Measurements from ENCODE around the gene SLC17A6.

Gene SLC17A6

DNA sequence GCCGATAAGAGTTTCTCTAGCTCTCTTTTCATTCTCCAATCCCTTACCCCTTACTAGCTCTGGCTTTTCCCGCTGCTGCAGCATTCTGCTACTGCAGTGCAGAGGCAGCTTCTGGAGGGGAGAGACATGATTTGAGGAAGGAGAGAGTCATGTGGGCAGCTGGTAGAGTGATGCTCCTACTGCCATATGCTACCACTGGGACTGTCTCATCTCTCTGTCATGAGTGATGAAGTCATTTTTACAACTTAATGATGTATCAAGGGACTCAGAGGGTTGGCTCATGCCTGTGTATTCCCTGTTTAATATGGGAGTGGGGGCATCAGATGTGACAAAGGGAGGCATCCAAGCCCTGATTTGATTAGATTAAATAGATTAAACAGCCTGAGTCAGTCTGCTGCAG, 11.3 kb downstream of the SLC17A6 start:
- no peak for DNase-seq (ENCODE audit: low read depth)
- TF ChIP-seq MYC (IDR thresholded peaks at IDR 0.05; ENCODE audit: low read depth, low read length) (no peak), POLR2A (IDR thresholded peaks at IDR 0.05; ENCODE audit: extremely low read depth, insufficient read length) (no peak)
- TF ChIP-seq, protein P1, sequence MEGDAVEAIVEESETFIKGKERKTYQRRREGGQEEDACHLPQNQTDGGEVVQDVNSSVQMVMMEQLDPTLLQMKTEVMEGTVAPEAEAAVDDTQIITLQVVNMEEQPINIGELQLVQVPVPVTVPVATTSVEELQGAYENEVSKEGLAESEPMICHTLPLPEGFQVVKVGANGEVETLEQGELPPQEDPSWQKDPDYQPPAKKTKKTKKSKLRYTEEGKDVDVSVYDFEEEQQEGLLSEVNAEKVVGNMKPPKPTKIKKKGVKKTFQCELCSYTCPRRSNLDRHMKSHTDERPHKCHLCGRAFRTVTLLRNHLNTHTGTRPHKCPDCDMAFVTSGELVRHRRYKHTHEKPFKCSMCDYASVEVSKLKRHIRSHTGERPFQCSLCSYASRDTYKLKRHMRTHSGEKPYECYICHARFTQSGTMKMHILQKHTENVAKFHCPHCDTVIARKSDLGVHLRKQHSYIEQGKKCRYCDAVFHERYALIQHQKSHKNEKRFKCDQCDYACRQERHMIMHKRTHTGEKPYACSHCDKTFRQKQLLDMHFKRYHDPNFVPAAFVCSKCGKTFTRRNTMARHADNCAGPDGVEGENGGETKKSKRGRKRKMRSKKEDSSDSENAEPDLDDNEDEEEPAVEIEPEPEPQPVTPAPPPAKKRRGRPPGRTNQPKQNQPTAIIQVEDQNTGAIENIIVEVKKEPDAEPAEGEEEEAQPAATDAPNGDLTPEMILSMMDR (IDR thresholded peaks at IDR 0.05; ENCODE audit: low read depth, low read length): no peak
- TF ChIP-seq, protein P2, sequence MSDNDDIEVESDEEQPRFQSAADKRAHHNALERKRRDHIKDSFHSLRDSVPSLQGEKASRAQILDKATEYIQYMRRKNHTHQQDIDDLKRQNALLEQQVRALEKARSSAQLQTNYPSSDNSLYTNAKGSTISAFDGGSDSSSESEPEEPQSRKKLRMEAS (IDR thresholded peaks at IDR 0.05; ENCODE audit: low read depth, low read length): no peak
- no peak overlapping the region for H3K4me3 ChIP-seq (ENCODE audit: low read depth, low read length)

- TF ChIP-seq, protein P1 (IDR thresholded peaks at IDR 0.05; ENCODE audit: low read depth, low read length): no peak
- no peak for TF ChIP-seq MYC (IDR thresholded peaks at IDR 0.05; ENCODE audit: low read depth, low read length)
- TF ChIP-seq POLR2A (IDR thresholded peaks at IDR 0.05; ENCODE audit: extremely low read depth, insufficient read length): no peak
- TF ChIP-seq, protein P2 (IDR thresholded peaks at IDR 0.05; ENCODE audit: low read depth, low read length): no peak
- no peak for DNase-seq (ENCODE audit: low read depth)
- H3K4me3 ChIP-seq (ENCODE audit: low read depth, low read length): no peak overlapping the region
Measured at GRCh38 chr11:22359295-22359694, 21.1 kb downstream of the SLC17A6 start.

GRCh38 chr11:22371160-22371559, 33.0 kb downstream of the SLC17A6 start:
- DNase-seq (ENCODE audit: low read depth): no peak
- TF ChIP-seq, protein P1 (IDR thresholded peaks at IDR 0.05; ENCODE audit: low read depth, low read length): no peak
- TF ChIP-seq, protein P2 (IDR thresholded peaks at IDR 0.05; ENCODE audit: low read depth, low read length): no peak
- TF ChIP-seq POLR2A (IDR thresholded peaks at IDR 0.05; ENCODE audit: extremely low read depth, insufficient read length) (no peak), MYC (IDR thresholded peaks at IDR 0.05; ENCODE audit: low read depth, low read length) (no peak)
- no peak overlapping the region for H3K4me3 ChIP-seq (ENCODE audit: low read depth, low read length)

GRCh38 chr11:22387126-22387525, 48.9 kb downstream of the SLC17A6 start:
- no peak overlapping the region for H3K4me3 ChIP-seq (ENCODE audit: low read depth, low read length)
- DNase-seq (ENCODE audit: low read depth): no peak
- no peak for TF ChIP-seq MYC (IDR thresholded peaks at IDR 0.05; ENCODE audit: low read depth, low read length)
- TF ChIP-seq, protein P2 (IDR thresholded peaks at IDR 0.05; ENCODE audit: low read depth, low read length): no peak

- no peak overlapping the region for H3K4me3 ChIP-seq (ENCODE audit: low read depth, low read length)
- TF ChIP-seq POLR2A (IDR thresholded peaks at IDR 0.05; ENCODE audit: extremely low read depth, insufficient read length) (no peak), MYC (IDR thresholded peaks at IDR 0.05; ENCODE audit: low read depth, low read length) (no peak)
- TF ChIP-seq, protein P1 (IDR thresholded peaks at IDR 0.05; ENCODE audit: low read depth, low read length): no peak
- TF ChIP-seq, protein P2 (IDR thresholded peaks at IDR 0.05; ENCODE audit: low read depth, low read length): no peak
- no peak for DNase-seq (ENCODE audit: low read depth)
Measured at GRCh38 chr11:22389526-22390282, 51.5 kb downstream of the SLC17A6 start.

DNA sequence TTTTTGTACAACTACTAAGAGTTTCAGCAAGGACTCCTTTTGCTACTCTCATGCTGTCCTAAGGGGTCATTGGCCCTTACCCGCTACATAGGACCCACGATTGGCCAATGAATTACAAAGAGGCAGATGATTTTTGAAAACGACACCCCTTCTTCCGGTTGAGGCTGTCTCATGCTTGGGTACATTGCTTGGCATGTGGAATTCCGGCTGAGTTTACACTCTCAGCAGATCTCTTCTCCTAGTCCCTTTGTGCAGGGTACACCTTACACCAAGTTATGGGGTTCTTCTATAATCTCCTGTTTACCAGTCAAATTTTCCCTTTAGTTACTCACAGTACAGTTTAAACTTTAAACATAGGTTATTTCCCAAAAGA, 52.1 kb downstream of the SLC17A6 start:
- no peak overlapping the region for H3K4me3 ChIP-seq (ENCODE audit: low read depth, low read length)
- TF ChIP-seq, protein P2 (IDR thresholded peaks at IDR 0.05; ENCODE audit: low read depth, low read length): no peak
- TF ChIP-seq POLR2A (IDR thresholded peaks at IDR 0.05; ENCODE audit: extremely low read depth, insufficient read length) (no peak), MYC (IDR thresholded peaks at IDR 0.05; ENCODE audit: low read depth, low read length) (no peak)
- DNase-seq (ENCODE audit: low read depth): no peak

All from NB4 (cell line).